Activated gamma-delta T cell (primary cell): Measurements from ENCODE around the gene AKT3.

ENCODE experiments used
- DNase-seq: peaks from one replicate; lab custom pipeline; 2025; lab: John Stamatoyannopoulos, UW

Gene AKT3

DNA sequence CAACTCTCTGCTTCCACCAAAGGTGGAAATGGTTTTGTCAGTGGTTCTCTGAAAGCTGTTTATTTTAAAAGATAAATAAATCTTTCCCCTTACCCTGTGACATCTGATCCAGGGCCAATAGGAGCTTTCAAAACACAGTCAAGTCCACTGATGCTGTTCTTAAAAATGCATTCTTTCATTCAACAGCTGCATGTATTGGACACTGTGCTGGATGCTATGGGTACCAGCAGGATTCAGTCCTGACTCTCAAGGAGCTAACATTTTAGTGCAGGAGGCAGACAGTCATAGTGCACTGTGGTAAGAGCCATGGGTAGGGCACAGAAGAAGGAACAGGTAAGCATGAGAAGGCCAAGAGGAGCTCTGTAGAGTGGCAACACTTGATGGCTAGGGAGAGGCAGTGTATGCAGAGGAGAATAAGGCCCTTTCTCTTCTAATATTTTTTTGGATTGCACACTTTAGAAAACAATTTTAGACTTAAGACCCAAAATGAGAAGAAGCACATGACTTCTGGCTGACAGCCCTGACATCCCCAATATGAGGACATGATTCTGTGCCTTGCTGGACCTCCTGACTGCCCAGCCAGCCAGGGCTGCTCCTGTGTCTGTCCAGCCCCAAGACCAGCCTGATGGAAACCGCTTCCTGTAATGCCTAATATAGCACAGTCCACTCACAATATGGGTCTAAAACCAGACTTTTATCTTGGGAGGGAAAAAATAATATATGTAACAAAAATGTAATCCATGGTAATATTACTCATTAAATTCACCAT, 386.9 kb downstream of the AKT3 start:
- no peak for DNase-seq

DNA sequence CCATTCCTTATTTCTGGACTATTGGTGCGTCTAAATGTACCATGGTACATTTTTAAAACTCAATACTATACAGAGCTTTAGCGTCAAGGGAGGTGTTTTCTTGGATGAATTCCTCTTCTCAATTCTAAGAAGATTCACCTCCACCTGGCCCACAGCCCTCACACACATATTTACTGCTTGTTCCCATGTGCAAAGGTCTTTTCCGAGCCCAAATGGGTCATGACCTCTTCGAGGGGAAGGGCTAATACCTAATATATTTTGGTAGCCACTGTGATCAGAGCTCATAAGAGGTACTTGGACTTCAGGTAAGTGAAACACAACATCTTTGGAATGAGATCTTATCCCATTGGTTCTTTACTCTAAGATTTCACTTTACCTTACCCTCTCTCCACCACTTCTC, 388.3 kb downstream of the AKT3 start:
- no peak for DNase-seq

DNA sequence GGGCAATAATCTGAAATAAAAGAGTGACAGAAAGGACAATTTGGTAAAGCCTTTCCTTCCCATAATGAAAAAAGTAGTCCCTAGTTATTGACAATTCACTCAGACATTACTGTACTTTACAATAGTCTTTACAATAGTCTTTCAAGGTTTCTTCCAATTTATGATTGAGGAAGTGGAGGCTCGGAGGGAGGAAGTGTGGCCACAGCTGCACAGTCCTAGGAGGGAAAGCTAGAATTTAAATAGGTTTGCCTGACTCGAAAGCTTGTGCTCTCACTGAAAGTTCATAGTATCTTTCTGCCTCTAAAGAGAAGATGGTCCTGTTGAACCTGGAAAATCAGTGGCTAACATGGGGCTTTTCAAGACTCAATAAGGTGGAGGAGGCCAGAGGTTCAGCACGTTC, 391.0 kb downstream of the AKT3 start:
- DNase-seq = no peak

DNA sequence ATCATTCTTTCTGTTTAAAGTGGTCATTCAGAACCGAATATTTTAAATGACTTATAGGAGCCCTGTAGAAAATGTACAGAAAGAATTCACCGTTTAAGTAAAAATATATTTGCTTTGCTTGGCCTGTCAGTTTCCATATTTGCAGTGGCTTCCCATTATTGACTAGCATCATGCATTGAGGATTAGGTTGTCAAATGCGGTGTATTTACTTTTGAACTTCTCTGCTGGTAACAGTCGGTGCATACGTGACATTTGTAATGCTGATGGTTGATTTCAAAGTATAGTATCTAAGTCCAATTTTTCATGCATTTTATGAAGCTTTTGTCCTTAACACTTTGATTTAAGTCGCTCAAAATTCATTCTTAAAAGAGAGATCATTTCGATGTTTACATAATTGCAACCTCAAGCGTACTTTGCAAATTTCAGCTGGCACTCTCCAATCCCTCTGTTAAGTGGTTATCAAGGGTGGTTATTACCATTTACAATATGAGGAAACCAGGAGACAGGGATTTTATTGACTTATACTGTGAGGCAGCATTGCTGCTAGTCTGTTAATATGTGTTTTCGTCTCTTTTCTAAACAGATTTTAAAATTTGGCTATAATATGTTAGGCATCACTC, 392.6 kb downstream of the AKT3 start:
- no peak for DNase-seq

DNA sequence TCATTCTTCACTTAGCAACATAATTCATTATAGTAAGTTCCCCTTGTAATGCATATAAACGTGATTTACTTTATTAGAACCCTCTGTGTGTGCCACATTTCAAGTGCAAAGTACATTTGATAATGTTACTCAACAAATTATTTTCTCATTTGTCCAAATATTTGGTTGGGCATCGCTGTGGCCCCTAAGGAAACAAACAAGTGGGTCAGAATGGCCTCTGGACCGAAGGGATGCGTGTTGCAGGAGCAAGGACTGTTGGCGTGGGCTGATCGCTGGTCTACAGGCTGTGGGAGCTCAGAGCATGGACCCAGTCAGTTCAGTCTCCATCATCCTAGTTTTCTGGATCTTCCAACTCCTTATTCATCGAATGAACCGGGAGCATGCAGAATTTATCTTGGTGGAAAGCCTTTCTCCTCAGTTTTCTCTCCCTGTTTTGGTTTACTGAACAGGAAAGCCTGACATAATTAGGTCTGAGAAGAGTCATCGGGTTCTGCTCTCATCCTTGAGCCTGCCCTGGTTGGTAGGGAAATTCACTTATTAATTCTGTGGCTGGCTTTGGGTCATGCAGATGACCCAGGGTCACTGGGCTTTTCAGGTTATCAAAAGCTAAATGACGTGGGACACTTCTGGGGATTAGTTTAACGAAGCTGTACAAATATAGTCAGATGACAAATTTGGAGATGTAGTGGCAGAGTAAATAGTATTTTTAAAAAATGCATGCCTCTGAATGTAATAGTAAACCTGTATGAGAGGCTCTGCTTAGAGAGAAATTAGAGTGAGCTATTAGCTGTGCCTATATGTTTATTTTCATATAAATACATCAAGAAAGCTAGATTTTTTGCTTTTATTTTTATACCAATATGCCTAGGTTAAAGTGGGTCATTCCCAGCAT, 394.0 kb downstream of the AKT3 start:
- DNase-seq = no peak

DNA sequence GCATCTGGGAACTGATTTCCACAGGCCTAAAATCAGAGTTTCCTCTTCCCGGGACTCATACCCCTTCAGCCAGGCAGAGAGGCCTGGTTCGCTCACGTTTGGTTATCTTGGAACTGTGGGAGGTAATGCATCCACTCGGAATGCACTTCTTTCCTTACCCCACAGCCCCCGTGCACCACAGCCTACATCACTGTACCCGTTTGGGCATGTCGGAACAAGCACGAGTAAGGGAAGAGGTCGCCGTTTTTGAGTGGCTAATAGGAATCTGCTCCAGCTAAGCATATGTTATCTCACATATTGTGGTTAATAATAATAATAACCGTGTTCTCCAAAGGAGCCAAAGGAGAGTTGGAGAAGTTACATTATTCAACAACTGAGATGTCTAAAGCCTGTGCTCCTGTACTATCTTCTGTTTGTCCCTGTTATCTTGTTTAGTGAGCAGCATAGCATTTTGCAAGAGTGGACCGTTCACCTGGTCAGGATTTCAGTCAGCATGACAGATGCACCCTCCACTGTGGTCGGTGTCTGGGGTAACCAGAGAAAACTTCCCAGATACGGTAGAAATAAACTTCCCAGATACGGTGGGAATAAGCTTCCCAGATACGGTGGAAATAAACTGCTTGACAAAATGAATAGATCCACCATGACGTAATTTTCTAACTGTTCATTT, 395.6 kb downstream of the AKT3 start:
- DNase-seq = no peak

DNA sequence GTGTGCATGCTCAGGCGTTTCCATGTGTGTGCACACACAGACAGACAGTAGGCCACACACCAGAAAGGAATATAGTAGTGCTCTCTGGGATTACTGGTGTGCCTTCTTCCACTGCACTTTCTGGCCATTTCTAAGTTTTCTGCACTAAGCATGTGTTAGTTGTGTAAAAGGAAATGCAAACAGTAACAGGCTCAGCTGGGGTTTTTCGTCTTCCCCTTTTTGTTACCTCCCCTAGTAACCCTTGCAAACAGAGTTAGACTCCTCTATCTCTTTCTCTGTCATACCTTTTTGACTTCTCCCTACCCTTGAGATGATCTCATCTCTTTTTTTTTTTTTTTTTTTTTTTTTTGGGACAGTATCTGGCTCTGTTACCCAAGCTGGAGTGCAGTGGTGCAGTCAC, 398.0 kb downstream of the AKT3 start:
- no peak for DNase-seq

DNA sequence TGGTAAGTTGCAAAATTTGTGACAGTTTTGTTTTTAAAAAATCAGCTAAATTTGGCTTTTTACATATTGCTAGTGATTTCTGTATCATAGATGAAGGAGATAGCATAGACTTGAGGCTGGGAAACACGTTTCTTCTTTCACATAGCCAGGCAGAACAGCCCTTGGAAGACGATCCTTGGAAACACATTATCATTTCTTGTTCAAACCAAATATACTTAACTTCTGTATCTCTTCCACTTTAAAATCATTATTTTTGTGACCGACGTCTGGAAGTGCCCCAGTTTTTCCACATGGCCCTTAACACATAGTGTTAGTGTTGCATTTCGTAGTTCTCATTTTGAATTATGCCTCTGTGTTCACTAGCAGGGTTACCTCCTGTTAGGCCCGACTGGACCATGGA, 400.7 kb downstream of the AKT3 start:
- DNase-seq = no peak

DNA sequence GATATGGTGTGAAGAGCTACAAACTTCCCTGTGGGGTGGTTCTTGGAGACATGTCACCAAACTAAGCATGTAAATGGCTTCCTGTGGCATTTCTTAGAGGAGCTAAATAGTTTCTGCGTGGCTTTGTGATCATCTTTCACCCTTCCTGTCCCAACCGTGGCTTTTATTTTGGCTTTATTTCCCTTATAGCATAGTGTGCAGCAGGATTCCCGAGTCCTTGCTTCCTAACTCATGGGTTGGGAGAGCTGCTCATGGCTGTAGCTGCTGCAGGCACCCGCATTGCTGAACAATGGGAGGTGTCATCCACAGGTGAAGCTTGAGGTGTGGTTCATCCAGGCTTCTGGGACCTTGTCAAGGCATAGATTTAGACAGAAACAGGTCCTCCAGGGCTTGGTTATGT, 402.2 kb downstream of the AKT3 start:
- no peak for DNase-seq

DNA sequence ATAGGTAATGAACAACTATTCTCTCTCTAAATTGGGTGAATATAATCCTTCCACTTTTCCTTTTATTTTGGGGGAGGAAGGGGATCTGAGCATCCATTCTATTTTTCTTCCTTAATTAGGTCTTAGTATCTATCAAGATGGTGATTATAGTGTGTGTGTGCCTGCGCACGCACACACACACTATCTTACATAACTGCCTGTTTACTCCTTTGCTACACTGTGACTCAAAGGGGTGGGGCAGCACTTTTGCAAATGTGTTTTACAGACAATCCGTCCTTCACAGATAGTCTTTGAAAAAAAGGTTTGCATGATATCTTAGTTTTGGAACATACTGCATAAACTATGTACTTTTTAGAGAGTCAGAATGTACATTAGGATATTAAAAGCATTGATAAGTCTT, 402.7 kb downstream of the AKT3 start:
- DNase-seq = no peak

DNA sequence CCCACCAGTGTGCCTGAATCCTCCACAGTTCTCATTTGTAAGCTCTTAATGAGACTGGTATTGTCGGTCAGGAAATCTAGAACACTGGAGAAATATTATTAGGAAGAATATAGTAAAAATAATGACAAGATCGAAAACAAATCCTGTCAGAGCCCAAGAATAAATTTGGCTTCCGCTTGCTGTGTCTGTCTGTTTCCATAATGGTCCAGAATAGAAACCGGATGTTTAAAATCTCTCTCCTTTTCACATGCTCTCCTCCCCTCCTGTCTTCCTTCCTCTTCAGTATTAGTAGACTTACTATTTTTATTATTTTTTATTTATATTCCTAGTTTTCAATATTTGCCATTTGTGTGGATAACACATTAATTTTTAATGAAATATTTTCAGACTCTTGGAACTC, 406.5 kb downstream of the AKT3 start:
- DNase-seq = no peak

DNA sequence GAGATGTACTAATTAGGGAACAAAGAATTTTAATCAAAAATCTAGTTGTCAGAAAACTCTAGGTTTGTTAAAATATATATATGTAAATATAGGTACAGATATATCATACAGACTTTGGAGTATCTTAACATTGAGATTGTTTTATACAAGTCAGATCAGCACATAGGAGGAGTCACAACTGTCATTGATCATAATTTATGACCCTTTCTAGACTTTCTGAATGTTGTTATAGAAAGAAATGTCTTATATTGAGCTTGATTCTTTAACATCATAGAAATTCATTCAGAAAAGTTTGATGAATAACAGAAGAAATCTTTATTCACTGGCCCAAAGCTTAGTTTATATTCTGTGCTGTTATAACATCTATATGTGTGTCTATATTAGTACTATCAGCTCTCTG, 408.4 kb downstream of the AKT3 start:
- no peak for DNase-seq

DNA sequence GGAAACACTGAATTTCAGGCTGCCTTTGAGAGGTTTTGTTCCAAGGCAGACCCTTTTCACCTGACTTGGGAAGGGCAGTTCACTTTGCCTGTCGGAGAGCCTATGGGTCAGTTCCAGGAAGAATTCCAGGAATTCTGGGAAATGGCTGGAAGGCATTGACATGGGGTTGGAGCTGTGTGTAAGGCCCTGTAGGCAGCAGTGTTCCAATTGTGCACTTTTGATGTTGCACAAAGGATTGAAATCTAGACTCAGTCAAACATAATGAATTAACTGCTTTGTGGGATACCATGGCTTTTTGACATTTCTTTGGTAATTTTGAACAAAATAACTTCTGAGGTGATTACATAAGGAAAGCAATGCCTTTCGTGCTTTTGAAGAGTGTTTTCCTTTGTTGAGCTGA, 409.6 kb downstream of the AKT3 start:
- DNase-seq = no peak

DNA sequence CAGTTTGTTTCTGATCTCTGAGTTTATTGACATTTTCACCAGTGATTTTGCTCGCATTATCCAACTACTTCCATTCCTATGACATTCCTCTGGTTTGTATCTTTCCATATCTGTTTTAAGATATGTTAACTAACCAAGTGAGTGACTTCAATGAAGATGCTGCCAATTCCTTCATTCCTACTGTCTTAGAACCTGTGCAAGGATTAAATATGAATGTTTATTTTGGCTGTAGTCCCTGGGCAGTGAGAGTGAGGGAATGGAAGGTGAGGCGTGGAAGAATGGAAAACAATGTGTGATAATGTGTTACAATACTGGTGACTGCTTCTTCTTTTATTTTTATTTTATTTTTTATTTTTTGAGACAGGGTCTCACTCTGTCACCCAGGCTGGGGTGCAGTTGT, 411.2 kb downstream of the AKT3 start:
- DNase-seq = no peak
